GM13976 (cell line): ENCODE results near the gene ITPR1.

Experiments used
- DNase-seq: peaks from one replicate; pipeline ENCODE4 v3.0.0; 2012; ENCODE audit warnings: low spot score
- in situ Hi-C: fragments of 300-500 bp; cut with MboI; formaldehyde crosslinking; loops from one replicate; pipeline ENCODE4 v1.12.0; 2022; ENCODE audit warnings: low sequenced_read_pairs, mixed read lengths, inconsistent platforms; ENCODE audit not compliant: unreplicated experiment
- TF ChIP-seq, protein P1 (sequence below): IDR thresholded peaks from 2 replicates; pipeline ENCODE4 v1.5.1; 2012; ENCODE audit warnings: borderline replicate concordance, mild to moderate bottlenecking; ENCODE audit not compliant: insufficient read depth; ENCODE audit errors: extremely low read depth, missing control alignments, control extremely low read depth

The ITPR1 gene

DNA sequence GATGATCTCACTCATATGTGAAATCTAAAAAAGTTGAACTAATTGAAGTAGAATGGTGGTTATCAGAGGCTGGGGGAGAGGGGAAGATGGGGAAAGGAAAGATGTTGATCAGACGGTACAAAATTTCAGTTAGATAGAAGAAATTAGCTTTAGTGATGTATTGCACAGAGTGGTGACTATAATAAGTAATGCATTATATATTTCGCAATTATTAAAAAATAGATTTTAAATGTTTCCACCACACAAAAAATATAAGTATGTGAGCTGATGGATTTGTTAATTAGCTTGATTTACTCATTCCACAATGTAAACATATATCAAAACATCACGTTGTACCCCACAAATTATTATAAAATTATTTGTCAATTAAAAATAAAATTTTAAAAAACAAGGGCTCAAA is 34.2 kb upstream of the ITPR1 start:
- in situ Hi-C loops, result no loop called here
- DNase-seq, result no peak
- TF ChIP-seq, protein P1, sequence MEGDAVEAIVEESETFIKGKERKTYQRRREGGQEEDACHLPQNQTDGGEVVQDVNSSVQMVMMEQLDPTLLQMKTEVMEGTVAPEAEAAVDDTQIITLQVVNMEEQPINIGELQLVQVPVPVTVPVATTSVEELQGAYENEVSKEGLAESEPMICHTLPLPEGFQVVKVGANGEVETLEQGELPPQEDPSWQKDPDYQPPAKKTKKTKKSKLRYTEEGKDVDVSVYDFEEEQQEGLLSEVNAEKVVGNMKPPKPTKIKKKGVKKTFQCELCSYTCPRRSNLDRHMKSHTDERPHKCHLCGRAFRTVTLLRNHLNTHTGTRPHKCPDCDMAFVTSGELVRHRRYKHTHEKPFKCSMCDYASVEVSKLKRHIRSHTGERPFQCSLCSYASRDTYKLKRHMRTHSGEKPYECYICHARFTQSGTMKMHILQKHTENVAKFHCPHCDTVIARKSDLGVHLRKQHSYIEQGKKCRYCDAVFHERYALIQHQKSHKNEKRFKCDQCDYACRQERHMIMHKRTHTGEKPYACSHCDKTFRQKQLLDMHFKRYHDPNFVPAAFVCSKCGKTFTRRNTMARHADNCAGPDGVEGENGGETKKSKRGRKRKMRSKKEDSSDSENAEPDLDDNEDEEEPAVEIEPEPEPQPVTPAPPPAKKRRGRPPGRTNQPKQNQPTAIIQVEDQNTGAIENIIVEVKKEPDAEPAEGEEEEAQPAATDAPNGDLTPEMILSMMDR, result no peak

DNA sequence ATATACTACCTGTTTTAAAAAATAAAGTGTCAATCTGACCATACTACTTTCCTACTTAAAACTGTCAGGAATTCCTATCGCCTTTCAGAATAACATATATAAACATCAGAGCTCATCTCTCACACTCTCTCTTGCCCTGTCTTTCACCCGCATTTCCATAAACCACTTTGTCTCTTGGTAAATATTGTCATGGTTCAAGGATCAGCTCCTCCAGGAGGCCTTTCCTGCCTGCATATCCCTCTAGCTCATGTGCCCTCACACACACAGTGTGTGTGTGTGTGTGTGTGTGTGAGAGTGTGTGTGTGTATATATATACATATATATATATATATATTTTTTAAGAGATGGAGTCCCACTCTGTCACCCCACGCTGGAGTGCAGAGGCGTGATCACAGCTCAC is 32.8 kb upstream of the ITPR1 start:
- TF ChIP-seq, protein P1, result no peak
- DNase-seq, result no peak
- in situ Hi-C loops, result no loop called here

DNA sequence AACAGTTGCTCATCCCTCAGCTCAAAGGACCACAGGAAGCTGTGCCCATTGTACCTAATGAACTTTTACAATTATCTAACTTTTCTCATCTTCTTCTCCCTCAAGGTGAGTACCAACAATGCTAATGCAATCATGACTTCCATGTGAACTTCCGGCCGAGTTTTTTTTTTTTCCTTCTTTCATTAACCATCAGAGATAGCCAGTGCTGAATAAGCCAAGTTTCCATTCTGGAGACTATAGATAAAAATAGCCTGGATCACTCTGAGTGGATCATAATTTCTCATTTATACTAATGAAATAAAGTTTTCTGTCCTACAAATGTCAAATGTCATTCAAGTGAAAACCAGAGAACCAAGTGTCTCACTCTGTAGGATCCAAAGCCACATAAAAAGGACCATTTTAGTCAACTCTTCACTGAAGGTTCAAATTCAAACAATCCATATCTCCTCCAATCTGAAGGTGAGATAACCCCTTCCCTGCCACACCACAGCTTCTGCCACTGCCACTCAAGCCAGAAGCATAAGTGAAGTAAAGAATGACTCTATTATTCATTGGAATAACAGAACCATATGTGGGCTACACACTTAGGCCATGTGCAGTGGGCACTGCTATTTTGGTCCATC is 31.6 kb upstream of the ITPR1 start:
- TF ChIP-seq, protein P1, result no peak
- DNase-seq, result no peak
- in situ Hi-C loops, result no loop called here

DNA sequence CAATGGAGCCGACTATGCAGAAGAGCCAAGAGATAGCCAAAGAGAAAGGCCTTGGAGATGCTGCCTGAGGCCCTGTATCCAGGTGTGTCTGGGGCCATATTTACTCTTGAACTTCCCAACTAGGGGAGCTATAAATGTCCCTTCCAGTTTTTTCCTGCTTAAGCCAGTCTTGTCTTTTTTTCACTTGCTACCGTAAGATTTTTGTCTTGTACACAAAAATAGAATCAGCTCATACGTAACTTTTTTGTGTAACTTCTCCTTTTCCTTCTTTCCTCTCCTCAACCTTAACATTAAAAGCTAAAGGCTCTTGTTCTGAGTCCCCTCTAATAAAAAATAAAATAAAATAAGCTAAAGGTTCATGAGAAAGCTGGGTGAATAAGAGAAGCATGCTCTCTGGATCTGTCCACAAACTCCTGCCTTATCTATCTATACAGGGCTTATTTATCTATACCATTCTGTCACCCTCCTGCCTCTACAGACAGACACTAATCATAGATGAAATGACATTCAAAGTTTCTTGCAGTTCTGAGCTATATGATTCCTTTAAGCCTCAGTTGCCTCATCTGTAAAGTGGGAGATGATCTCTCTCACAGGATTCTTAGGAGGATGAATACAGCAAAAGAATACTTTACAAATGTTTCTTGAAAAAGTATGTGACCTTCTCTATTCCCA is 30.6 kb upstream of the ITPR1 start:
- no peak for DNase-seq
- TF ChIP-seq, protein P1, result no peak
- in situ Hi-C loops, result no loop called here

DNA sequence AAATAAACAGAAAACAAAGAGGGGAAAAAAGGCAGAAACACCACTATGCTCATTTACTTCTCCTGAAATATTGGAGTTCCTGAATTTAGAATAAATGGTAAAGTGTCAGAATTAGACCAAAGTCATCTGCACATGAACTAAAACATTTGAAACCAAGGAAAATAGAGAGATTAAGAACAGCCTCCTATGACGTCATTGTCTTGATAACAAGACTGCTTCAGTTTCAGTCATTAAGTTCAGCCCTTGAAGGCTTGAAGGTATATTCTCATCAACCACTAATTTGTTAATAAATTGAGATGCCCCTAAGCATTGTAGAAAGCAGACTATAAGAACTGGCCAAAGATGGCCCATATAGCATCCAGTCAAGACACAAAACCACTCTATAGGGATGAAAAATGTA is 28.6 kb upstream of the ITPR1 start:
- in situ Hi-C loops, result no loop called here
- TF ChIP-seq, protein P1, result no peak
- no peak for DNase-seq

DNA sequence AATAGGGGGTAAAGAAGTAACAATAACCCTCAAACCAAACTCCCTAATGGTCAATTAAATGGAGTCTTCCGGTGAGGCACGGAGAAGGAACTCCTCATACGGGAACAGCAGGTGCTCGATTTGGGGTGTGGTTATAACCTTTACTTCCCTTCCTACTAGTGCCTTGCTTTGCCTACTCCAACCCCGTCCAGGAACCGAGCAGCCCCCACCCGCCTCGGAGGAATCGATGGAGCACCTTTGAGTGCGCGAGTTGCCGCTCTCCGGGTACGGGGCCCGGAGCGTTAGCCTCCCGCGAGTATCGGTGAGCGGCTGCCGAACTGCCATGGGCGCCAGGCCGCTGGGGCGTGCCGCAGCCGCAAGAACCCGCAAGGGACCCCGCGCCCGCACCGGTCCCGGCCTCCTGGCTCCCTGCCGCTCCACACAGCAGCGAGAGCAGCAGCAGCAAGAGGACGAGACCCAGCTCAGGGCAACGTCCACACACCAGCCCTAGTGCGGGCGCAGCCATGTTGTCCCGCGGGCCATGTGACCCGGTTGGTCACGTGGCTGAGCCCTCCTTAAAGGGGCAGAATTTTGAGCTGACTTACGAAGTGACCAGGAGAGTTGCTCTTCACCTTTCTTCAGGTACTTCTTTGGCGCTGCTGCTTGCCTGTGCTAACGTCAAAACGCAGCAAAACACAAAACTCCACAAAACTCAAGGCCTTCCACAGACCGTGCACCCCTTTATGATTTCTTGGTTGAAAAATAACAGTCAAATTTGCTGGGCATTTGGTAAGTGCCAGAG is 26.2 kb upstream of the ITPR1 start, which contains the start of gene SUMF1:
SUMF1 (minus strand) TSS at position 529 of the 781 bp plus-strand sequence; CDS start at position 505, 24 bp downstream.
- TF ChIP-seq, protein P1, result no peak
- in situ Hi-C loops, result no loop called here
- DNase-seq, result peak; percentile 94
